ENCODE results near the gene CCDC85C. TPM values are rescaled to one million over a fixed set of nuclear protein-coding genes. Genes with fewer than 3 reads are reported as not detected.

The CCDC85C gene
- total RNA-seq, 2 experiments from 2014 or later, result 11.8 to 13.3 TPM

- no peak for ATAC-seq (ENCODE audit: low read depth)
Measured at GRCh38 chr14:99625476-99625875, 21.5 kb upstream of the CCDC85C start.

GRCh38 chr14:99624971-99625370 is 21.0 kb upstream of the CCDC85C start:
- H3K4me3 Mint-ChIP-seq, result no peak overlapping the region
- POLR2A ChIA-PET, result no interaction called here

More at GRCh38 chr14:99625476-99625875, 21.5 kb upstream of the CCDC85C start:
- no peaks in the 10 kb centered on the region for H3K9me3 Mint-ChIP-seq
- no peaks in the 10 kb centered on the region for H3K36me3 Mint-ChIP-seq
- H3K4me3 Mint-ChIP-seq, result no peak overlapping the region
- H3K27ac Mint-ChIP-seq, result no peak overlapping the region
- POLR2A ChIA-PET, result no interaction called here
- peaks cover 2% of the 10 kb centered on the region for H3K27me3 Mint-ChIP-seq
- DNase-seq, result no peak
- H3K4me1 Mint-ChIP-seq, result peaks cover 4% of the 10 kb centered on the region

GRCh38 chr14:99624024-99624423 is 20.0 kb upstream of the CCDC85C start:
- ATAC-seq (ENCODE audit: low read depth) (no peak), DNase-seq (no peak)
- Mint-ChIP-seq H3K9me3 (no peaks in the 10 kb centered on the region), H3K27ac (no peak overlapping the region), H3K27me3 (peaks cover 2% of the 10 kb centered on the region), H3K4me1 (peaks cover 5% of the 10 kb centered on the region), H3K4me3 (no peak overlapping the region), H3K36me3 (no peaks in the 10 kb centered on the region)
- POLR2A ChIA-PET, result no interaction called here

More at GRCh38 chr14:99624971-99625370, 21.0 kb upstream of the CCDC85C start:
- ATAC-seq (ENCODE audit: low read depth) (no peak), DNase-seq (no peak)
- Mint-ChIP-seq H3K36me3 (no peaks in the 10 kb centered on the region), H3K4me1 (peaks cover 4% of the 10 kb centered on the region), H3K27me3 (peaks cover 2% of the 10 kb centered on the region), H3K27ac (no peak overlapping the region), H3K9me3 (no peaks in the 10 kb centered on the region)

- no peak overlapping the region for H3K4me3 Mint-ChIP-seq
- H3K36me3 Mint-ChIP-seq, result no peaks in the 10 kb centered on the region
- POLR2A ChIA-PET, result no interaction called here
- peaks cover 6% of the 10 kb centered on the region for H3K27me3 Mint-ChIP-seq
- peaks cover 1% of the 10 kb centered on the region for H3K4me1 Mint-ChIP-seq
- no peak for DNase-seq
- H3K9me3 Mint-ChIP-seq, result no peaks in the 10 kb centered on the region
- no peak overlapping the region for H3K27ac Mint-ChIP-seq
- ATAC-seq (ENCODE audit: low read depth), result no peak
Measured at GRCh38 chr14:99621948-99622347, 17.9 kb upstream of the CCDC85C start.

GRCh38 chr14:99619835-99620834 is 16.1 kb upstream of the CCDC85C start:
- H3K27ac Mint-ChIP-seq, result no peak overlapping the region
- no peak overlapping the region for H3K4me3 Mint-ChIP-seq
- peaks cover 16% of the 10 kb centered on the region for H3K27me3 Mint-ChIP-seq
- POLR2A ChIA-PET, result no interaction called here
- peaks cover 1% of the 10 kb centered on the region for H3K4me1 Mint-ChIP-seq
- no peak for DNase-seq
- H3K9me3 Mint-ChIP-seq, result no peaks in the 10 kb centered on the region
- no peaks in the 10 kb centered on the region for H3K36me3 Mint-ChIP-seq
- ATAC-seq (ENCODE audit: low read depth), result no peak

GRCh38 chr14:99616832-99617800 is 13.1 kb upstream of the CCDC85C start:
- ATAC-seq (ENCODE audit: low read depth) (no peak), DNase-seq (no peak)
- Mint-ChIP-seq H3K9me3 (no peaks in the 10 kb centered on the region), H3K36me3 (no peaks in the 10 kb centered on the region), H3K27me3 (peaks cover 17% of the 10 kb centered on the region), H3K4me1 (peaks cover 1% of the 10 kb centered on the region), H3K27ac (no peak overlapping the region), H3K4me3 (no peak overlapping the region)
- POLR2A ChIA-PET, result interaction anchor here (1.1 to 1.5 kb wide), 2 partner anchors 11 to 12 kb away, joined by 3 to 4 read pairs; no protein-coding TSS in a partner anchor

GRCh38 chr14:99615497-99616157 is 11.6 kb upstream of the CCDC85C start:
- H3K27ac Mint-ChIP-seq, result no peak overlapping the region
- ATAC-seq (ENCODE audit: low read depth) (no peak), DNase-seq (no peak)
- peaks cover 17% of the 10 kb centered on the region for H3K27me3 Mint-ChIP-seq
- H3K9me3 Mint-ChIP-seq, result no peaks in the 10 kb centered on the region
- no peaks in the 10 kb centered on the region for H3K36me3 Mint-ChIP-seq
- POLR2A ChIA-PET, result interaction anchor here (1.5 kb wide), 1 partner anchor 10 kb away, joined by 4 read pairs; no protein-coding TSS in a partner anchor
- peaks cover 1% of the 10 kb centered on the region for H3K4me1 Mint-ChIP-seq
- H3K4me3 Mint-ChIP-seq, result no peak overlapping the region

- Mint-ChIP-seq H3K4me3 (no peak overlapping the region), H3K36me3 (no peaks in the 10 kb centered on the region), H3K9me3 (no peaks in the 10 kb centered on the region), H3K27ac (no peak overlapping the region), H3K4me1 (no peaks in the 10 kb centered on the region), H3K27me3 (peaks cover 16% of the 10 kb centered on the region)
- DNase-seq (no peak), ATAC-seq (ENCODE audit: low read depth) (no peak)
- POLR2A ChIA-PET, result no interaction called here
Measured at GRCh38 chr14:99612738-99613330, 8.8 kb upstream of the CCDC85C start.

GRCh38 chr14:99612071-99612737 is 8.2 kb upstream of the CCDC85C start:
- H3K36me3 Mint-ChIP-seq, result no peaks in the 10 kb centered on the region
- no peak overlapping the region for H3K27ac Mint-ChIP-seq
- no peak for ATAC-seq (ENCODE audit: low read depth)
- DNase-seq, result no peak
- H3K4me1 Mint-ChIP-seq, result no peaks in the 10 kb centered on the region
- H3K9me3 Mint-ChIP-seq, result no peaks in the 10 kb centered on the region
- POLR2A ChIA-PET, result no interaction called here
- peaks cover 13% of the 10 kb centered on the region for H3K27me3 Mint-ChIP-seq
- no peak overlapping the region for H3K4me3 Mint-ChIP-seq

- no peaks in the 10 kb centered on the region for H3K36me3 Mint-ChIP-seq
- POLR2A ChIA-PET, result interaction anchor here (0.7 kb wide), 1 partner anchor 65 kb away, joined by 3 read pairs; no protein-coding TSS in a partner anchor
- H3K4me3 Mint-ChIP-seq, result no peak overlapping the region
- peaks cover 13% of the 10 kb centered on the region for H3K27me3 Mint-ChIP-seq
- no peak for ATAC-seq (ENCODE audit: low read depth)
- no peak overlapping the region for H3K27ac Mint-ChIP-seq
- H3K9me3 Mint-ChIP-seq, result no peaks in the 10 kb centered on the region
- no peak for DNase-seq
- H3K4me1 Mint-ChIP-seq, result no peaks in the 10 kb centered on the region
Measured at GRCh38 chr14:99611646-99612045, 7.6 kb upstream of the CCDC85C start.

GRCh38 chr14:99609245-99610170 is 5.5 kb upstream of the CCDC85C start:
- Mint-ChIP-seq H3K4me3 (no peak overlapping the region), H3K27ac (no peak overlapping the region), H3K27me3 (peaks cover 3% of the 10 kb centered on the region), H3K4me1 (peaks cover 6% of the 10 kb centered on the region), H3K36me3 (no peaks in the 10 kb centered on the region), H3K9me3 (no peaks in the 10 kb centered on the region)
- DNase-seq (no peak), ATAC-seq (ENCODE audit: low read depth) (no peak)
- POLR2A ChIA-PET, result interaction anchor here (0.7 kb wide), 1 partner anchor 74 kb away, joined by 3 read pairs; the partner anchor contains the start of gene CYP46A1

All from activated naive CD8-positive, alpha-beta T cell treated with anti-CD3 and anti-CD28 coated beads, Interleukin-2, amount 10 ng/mL, durations not matched to agents 7 days and 5 days (primary cell).